Cardiac septum (tissue), 1 donor: Measurements from ENCODE around the gene PKN2. TPM values are rescaled to one million over a fixed set of nuclear protein-coding genes. Genes with fewer than 3 reads are reported as not detected.

Source experiments
- DNase-seq: peaks from one replicate; pipeline ENCODE4 v3.0.0-alpha.2; 2020; ENCODE audit warnings: low spot score
- intact Hi-C: fragments of 100-400 bp; cut with DNase I; formaldehyde crosslinking; loops from one replicate; pipeline ENCODE4 v1.14.0; 2022
- total RNA-seq: library from RNA; stranded (reverse); fragmentation: NEBNext Ultra II Directional; extraction: Animal tissue kit (Norgen Biotek cat#: 25700); gene quantifications from one replicate; pipeline ENCODE4 v1.2.1, GENCODE V29; 2021
- donor health status: DM: no; HTN: no; CAD: no.

The PKN2 gene
- total RNA-seq, 1 donor from 2014 or later: 27.0 TPM

DNA sequence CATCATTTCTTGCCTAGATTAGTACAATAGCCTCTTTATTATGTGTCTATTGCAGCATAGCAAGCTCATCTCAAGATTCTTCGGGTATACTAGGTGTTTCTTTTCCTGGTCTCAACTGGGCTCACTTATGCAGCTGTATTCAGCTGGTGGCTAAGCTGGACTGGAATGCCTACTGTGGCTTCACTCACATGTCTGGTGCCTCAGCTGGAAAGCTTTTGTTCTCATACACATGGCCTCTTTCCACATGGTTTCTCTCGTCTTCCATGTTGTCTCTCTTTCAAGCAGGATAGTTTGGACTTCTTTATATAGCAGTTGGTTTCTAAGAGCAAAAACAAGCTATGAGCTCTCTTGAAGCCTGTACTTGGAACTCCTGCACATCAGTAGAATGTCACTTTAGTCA lies 45.2 kb downstream of the PKN2 start:
- no peak for DNase-seq
- intact Hi-C loops: no loop called here

DNA sequence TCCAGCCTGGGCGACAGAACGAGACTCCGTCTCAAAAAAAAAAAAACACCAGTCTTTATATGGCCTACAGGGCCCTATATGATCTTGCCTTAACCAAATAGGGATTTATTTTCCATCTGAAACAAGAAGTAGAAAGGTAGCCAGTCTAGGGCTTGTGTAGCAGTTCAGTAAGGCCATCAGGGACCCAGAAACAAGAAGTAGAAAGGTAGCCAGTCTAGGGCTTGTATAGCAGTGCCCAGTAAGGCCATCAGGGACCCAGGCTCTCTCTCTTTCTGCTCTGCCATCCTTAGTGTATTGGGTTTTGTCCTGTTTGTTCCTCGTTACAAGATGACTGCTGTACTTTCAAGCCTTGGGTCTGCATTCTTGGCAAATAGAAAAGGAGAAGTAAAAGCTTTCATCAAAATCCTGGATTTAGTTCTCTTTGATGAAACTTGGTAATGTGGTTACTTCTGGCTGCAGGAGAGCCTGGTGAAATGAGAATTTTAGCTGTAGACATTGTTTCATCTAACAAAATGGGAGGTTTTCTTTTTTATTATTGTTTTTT lies 46.1 kb downstream of the PKN2 start:
- DNase-seq: no peak
- intact Hi-C loops: no loop called here

DNA sequence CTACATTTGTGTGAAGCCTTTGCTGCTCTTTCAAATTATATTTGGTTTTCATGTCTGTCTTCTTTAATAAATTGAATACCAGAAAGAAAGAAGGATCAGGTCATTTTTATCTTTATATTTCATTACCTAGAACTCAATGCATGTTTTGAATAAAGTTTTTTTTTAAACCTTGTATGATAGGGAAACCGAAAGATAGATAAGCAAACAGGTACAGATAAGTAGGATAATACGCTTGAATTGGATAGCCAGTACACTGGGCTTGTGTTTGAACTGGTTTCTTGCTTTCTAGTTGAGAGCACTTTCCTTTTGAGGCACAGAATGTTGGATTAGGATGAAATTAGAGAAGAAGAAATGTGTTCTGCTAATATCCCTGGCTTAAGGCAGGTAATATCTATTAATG lies 46.9 kb downstream of the PKN2 start:
- no peak for DNase-seq
- intact Hi-C loops: no loop called here

DNA sequence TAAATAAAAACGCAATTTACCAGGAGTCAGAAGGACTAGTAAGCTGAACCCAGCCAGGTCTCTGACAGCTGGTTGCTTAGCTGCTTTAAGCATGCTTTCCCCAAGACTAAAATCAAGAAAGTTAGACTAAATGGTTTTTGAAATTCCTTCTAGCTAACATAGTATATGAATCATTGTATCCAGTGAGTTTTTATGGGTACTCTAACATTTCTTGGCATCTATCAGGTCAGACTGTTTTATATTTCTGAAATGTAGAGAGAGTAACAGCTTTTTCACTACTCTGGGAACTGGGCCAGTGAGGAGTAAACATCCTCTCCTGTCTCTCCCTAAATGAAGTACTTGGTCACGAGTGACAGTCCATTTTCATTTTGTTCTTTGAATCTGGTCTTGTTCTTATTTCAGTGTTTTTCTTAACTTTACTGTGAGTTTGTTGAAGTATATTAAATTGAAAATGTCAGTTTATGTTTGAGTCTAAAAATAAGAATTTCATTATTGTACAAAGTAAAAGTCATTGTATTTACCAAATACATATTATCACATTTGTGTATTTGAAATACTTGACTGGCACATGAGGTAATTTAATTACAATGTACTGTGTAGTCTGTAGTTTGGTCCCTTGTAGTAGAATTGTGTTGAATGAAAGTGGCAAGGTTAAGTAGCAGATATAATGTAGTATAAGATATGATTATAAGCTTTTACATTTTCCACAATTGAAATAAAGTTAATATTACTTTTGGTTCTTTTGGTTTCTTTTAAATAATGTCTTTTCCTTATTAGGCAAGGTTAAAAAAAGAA lies 47.6 kb downstream of the PKN2 start:
- intact Hi-C loops: no loop called here
- no peak for DNase-seq

DNA sequence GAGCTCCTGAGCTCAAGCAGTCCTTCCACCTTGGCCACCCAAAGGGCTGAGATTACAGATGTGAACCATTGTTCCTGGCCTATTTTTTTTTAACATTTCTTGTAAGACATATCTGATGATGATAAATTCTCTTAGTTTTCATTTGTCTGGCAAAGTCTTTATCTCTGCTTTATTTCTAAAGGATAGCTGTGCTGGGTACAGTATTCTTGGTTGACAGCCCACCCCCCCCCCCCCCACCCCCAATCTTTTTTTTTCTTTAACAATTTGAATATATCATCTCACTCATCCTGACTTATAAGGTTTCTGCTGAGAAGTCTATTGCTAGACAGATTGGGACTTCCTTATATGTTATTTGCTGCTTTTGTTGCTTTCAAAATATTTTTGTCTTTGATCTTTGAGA lies 51.3 kb downstream of the PKN2 start:
- intact Hi-C loops: no loop called here
- no peak for DNase-seq

DNA sequence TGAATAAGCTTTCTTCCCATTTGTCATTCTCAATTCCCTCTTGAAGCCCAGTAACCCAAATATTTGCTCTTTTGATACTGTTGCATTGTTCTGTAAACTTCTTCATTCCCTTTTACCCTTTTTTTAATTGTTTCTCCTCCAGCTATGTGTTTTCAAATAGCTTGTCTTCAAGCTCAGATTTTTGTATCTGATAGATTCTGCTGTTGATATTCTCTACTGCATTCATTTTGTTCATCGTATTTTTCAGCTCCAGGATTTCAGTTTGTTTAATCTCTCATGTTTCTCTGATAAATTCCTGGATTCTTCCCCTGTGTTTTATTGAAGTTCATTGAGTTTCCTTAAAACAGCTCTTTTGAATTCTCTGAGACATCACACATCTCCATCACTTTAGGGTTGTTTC lies 51.8 kb downstream of the PKN2 start:
- intact Hi-C loops: no loop called here
- DNase-seq: no peak

DNA sequence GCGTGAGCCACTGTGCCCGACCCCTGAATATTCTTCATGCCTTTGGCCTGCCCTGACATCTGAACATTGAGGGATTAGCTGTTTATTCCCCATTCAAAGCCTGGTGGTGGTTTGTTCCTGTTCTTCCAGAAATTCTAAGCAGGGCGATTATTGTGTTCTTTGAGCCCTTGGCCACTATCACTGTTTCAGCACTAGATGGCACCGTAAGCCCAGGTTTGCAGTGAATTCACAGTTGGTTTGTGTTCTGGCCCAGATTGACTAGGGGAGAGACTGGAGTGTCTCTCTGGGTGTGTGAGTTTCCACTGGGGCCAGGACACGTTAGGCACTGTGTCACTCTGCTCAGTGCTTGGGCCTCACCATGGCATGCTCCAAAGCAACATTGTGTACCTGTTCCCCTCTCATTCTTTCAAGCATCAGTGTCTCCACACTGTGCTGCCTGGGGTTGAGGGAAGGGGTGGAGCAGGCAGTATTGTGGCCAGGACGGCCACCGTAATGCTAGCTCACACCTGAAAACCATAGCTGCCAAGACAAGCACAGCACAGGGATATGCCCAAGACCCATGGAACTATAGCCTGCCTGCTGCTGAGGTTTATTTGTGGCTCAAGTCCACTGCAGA lies 52.7 kb downstream of the PKN2 start:
- intact Hi-C loops: no loop called here
- DNase-seq: no peak

DNA sequence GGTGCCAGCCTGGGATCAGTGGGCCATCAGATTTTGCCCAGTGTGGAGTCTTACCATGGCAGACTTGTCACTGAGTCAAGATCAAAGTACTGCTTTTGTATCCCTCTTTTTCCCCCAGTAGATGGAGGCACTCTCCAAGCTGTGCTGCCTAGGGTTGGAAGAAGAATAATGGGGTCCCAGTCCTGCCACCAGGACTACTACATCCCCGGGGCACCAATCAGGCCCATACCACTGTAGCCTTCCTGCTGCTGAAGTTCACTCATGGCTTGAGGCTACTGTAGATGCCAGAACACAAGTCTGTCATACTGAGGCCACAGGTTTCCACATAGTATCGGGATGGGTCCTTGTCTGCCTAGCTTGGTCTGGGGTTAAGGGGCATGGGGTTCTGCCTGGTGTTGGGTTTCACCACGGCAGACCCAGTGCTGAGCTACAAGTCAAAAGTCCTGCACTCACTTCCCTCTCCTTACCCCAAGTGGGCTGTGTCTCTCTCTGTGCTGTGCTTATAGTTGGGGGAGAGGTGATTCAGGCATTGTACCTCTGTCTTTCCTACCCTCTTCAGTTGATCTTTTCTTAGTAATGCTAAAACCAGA lies 53.4 kb downstream of the PKN2 start:
- intact Hi-C loops: no loop called here
- DNase-seq: no peak

DNA sequence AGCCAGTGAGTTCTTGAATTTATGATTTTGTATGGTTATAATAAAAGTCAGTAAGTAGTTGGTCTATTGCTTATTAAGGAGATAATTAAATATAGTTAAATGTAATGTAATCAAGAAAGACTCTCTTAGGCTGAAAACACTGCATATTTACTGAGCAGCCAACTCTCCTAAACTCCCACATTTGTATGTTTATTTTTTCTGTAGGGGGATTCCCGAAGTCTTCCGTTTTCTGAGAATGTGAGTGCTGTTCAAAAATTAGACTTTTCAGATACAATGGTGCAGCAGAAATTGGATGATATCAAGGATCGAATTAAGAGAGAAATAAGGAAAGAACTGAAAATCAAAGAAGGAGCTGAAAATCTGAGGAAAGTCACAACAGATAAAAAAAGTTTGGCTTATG lies 56.7 kb downstream of the PKN2 start:
- intact Hi-C loops: no loop called here
- no peak for DNase-seq

DNA sequence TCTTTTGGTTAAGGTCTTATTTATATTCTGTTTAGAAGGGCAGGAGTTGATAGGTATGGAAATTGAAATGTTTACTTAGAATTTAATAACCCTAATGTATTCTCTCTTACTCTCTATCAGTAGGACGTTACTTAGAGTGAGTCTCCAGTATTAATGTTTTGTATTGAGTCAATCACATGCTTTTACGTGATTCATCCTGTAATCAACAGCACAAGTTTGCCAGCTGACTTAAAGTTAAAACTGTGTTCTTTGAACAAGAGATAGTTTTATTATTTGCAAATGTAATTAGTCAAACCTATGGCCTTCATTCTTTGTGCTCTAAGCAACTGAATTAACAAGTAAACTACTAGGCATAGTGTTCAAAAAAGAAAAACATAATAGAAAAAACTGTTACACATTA lies 57.3 kb downstream of the PKN2 start:
- intact Hi-C loops: no loop called here
- no peak for DNase-seq

DNA sequence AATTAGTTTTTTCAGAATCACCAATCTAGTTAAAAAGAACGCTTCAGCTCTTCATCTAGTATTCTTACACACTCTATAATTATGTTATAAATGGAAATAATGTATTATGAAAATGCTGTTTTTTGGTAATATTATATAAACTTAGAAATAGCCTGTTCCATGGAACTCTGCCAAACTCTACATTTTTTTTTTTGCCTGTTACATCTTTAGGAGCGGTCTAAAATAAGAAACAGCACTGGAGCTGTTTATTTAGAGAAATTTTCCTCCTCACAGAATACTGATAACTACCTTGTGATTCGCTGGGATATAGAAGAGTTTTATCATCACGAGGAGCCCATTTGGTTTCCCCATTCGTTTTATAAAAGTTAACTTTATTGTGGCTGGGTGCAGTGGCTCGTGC lies 58.5 kb downstream of the PKN2 start:
- no peak for DNase-seq
- intact Hi-C loops: no loop called here

DNA sequence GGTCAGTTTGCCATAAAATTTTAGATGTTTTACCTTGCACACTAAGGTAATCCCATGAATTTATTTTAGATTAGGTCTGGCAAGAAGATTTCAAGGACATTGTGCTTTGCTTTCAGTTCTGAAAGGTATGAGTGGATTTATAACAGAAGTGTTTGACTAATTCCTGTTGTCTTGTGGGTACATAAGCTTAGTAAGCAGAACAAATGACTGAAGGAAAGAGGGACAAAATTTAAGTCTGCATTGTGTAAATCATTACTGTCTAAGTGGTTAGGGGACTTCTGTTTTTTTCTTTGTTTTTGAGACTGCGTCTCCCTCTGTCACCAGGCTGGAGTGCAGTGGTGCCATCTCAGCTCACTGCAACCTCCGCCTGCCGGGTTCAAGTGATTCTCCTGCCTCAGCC lies 60.1 kb downstream of the PKN2 start:
- intact Hi-C loops: no loop called here
- no peak for DNase-seq

DNA sequence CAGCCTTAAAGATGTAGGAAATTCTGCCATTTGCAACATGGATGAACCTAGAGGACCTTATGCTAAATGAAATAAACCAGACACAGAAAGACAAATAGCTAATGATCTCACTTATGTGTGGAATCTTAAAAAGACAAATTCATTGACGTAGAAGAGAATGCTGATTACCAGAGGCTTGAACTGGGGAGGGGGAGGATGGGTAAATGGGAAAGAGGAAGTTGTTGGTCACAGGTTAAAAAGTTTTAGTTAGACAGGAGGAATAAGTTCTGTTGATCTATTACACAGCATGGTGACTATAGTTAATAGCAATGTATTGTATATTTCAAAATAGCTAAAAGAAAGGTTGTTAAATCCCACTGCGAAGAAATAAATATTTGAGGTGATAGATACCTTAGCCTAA lies 62.8 kb downstream of the PKN2 start:
- DNase-seq: no peak
- intact Hi-C loops: no loop called here

DNA sequence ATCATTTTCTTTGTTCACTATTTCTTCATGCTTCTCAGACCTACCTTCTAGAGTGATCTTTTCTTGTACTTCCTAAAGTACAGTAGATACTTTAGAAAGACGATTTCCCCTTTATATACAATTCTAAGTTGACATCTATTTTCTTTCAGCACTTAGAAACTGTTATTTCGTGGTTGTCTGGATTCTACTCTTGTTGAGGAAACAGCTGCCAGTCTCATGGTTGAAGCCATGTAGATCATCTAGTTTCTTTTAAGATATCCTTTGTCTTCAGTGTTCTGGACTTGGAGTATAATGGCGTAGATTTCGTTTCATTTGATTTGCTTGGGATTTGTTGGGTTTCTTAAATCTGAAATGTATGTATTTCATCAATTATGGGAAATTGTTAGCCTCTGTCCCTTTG lies 67.6 kb downstream of the PKN2 start:
- no peak for DNase-seq
- intact Hi-C loops: no loop called here

DNA sequence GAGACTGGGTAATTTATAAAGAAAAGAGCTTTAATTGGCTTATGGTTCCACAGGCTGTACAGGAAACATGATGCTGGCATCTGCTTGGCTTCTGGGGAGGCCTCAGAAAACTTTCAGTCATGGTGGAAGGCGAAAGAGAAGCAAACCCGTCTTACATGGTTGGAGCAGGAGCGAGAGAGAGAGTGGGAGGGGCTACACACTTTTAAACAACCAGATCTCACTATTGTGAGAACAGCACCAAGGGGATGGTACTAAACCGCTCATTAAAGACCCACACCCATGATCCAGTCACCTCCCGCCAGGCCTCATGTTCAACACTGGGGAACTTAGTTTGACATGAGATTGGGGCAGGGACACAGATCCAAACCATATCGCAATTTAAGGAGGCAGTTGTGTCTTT lies 69.4 kb downstream of the PKN2 start:
- no peak for DNase-seq
- intact Hi-C loops: no loop called here

DNA sequence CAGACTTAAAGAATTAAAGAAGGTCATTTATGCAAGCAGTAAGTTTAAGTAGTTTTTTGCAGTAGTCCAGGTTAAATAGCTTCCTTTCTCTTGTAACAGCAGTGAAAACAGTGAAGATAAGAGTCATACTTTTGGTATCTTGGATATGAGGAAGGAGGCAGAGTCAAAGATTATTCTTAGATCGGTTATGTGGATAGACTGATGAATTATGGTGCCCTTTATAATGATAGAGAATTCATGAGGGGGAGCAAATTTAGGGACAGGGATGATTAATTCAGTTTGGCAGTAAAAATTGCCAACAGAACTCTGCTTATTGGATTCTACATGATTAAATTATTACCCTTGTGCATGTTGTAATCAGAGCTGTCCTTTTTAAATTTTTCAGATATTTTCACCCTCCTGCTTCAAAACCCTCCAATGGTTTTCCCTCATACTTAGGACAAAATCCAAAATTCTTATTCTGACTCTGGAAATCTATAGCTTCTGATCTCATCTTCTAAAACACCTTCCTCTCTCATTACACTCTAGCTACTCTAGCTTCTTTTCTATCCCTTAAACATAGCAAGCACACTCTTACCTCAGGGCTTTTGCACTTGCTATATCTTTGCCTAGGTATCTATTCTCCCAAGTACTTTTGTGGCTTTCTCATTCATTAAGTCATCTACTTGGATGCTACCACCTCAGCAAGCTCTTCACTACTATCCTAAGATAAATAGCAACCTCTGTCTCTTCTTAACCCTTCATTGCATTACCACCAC lies 79.8 kb downstream of the PKN2 start:
- no peak for DNase-seq
- intact Hi-C loops: no loop called here

DNA sequence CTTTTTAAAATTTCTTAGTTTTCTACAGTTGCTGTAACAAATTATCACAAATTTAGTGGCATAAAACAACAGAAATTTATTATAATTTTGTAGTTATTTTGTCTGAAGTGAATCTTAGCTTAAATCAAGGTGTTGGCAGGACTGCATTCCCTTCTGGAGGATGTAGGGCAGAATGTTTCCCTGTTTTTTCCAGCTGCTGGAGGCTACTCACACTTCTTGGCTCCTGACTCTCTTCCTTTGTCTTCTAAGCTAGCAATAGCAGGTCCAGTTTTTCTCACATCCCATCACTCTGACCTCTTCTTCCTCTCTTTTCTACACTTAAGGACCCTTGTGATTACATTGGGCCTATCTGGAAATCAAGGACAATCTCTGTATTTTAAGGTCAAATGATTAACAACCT lies 84.1 kb downstream of the PKN2 start:
- DNase-seq: no peak
- intact Hi-C loops: no loop called here

DNA sequence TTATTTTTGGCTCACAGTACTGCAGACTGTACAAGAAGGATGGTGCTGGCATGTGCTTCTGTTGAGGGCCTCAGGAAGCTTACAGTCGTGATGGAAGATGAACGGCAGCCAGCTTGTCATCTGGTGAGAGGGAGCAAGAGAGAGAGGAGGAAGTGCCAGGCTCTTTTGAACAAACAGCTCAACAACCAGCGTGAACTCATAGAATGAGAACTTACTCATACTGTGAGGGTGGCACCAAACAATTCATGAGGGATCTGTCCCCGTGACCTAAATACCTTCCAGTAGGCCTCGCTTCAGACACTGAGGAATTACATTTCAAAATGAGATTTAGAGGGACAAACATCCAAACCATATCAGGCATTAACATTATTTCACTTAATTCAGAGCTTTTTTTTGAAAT lies 84.7 kb downstream of the PKN2 start:
- intact Hi-C loops: no loop called here
- no peak for DNase-seq

DNA sequence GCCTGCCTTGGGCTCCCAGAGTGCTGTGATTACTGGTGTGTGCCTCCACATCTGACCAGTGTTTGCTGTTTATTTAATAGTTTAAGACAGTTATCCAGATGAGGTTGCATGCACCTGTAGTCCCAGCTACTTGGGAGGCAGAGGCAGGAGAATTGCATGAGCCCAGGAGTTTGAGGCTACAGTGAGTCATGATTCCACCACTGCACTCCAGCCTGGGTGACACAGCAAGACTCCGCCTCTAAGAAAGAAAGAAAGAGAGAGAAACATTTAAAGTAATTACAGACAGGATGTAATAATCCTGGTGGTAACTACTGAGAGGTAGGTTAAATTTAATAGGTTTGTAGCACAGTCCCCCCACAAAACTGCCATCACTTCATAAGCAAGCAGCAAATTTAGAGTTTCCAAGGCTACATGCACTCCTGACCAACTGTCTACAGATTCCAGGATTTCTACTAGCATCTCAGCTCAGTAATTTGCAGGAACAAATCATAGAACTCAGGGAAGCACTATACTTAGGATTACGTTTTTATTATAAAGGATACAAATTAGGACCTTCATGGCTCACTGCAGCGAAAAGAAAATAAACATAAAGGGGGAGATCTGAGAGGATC lies 89.6 kb downstream of the PKN2 start:
- intact Hi-C loops: no loop called here

DNA sequence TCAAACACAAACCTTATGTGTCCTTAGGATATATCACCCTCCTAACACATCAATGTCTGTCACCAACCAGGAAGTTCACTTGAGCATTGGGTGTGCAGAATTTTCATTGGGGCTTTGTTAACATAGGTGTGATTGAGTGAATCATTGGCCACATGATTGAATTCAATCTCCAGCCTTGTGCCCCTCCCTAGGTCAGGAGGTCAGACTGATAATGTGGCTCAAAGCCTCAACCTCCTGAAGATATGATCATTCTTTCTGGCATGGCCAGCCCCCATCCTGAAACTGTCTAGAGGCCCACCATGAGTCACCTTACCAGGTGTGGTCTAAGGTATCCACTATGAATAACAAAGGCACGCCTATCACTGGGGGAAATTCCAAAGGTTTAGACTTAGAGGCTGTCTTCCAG lies 90.1 kb downstream of the PKN2 start:
- intact Hi-C loops: no loop called here
- DNase-seq: no peak

More for the DNA sequence above, 89.6 kb downstream of the PKN2 start:
- DNase-seq: no peak
